Neutrophil (primary cell): ENCODE data around the gene ARHGEF7.

Experiments
- H3K27ac ChIP-seq: fragments of 200-600 bp; sonication (generic); 2 replicates; pipeline ENCODE4 v1.5.1; 2016; ENCODE audit warnings: mild to moderate bottlenecking, moderate library complexity
- H3K27me3 ChIP-seq: fragments of 200-600 bp; sonication (generic); 2 replicates; pipeline ENCODE4 v1.6.0; 2016; ENCODE audit warnings: mild to moderate bottlenecking
- H3K36me3 ChIP-seq: fragments of 200-600 bp; sonication (generic); 2 replicates; pipeline ENCODE4 v1.5.1; 2017
- H3K4me1 ChIP-seq, 2 experiments: fragments of 200-600 bp in 1 of 2; sonication (generic) in 1 of 2; 1 replicate in 1 of 2; 2 replicates in 1 of 2; pipeline versions ENCODE4 v1.5.1 to v1.6.1; 2013 to 2016; ENCODE audit warnings: low read depth in 1 of 2, low read length in 1 of 2, mild to moderate bottlenecking in 1 of 2, moderate library complexity in 1 of 2; ENCODE audit not compliant: control insufficient read depth in 1 of 2, insufficient read depth in 1 of 2
- H3K4me3 ChIP-seq, 2 experiments: fragments of 200-600 bp in 1 of 2; sonication (generic) in 1 of 2; 1 replicate in 1 of 2; 2 replicates in 1 of 2; pipeline ENCODE4 v1.5.1; 2013 to 2016; ENCODE audit warnings: low read depth in 1 of 2, low read length in 1 of 2, mild to moderate bottlenecking in 1 of 2, moderate library complexity in 1 of 2
- H3K9me3 ChIP-seq: fragments of 200-600 bp; sonication (generic); 2 replicates; pipeline ENCODE4 v1.5.1; 2016
- TF ChIP-seq, protein P1 (sequence below): fragments of 200-600 bp; sonication (generic); IDR thresholded peaks from 2 replicates; pipeline ENCODE4 v1.5.1; 2016; ENCODE audit warnings: antibody characterized with exemption

ARHGEF7 gene

DNA sequence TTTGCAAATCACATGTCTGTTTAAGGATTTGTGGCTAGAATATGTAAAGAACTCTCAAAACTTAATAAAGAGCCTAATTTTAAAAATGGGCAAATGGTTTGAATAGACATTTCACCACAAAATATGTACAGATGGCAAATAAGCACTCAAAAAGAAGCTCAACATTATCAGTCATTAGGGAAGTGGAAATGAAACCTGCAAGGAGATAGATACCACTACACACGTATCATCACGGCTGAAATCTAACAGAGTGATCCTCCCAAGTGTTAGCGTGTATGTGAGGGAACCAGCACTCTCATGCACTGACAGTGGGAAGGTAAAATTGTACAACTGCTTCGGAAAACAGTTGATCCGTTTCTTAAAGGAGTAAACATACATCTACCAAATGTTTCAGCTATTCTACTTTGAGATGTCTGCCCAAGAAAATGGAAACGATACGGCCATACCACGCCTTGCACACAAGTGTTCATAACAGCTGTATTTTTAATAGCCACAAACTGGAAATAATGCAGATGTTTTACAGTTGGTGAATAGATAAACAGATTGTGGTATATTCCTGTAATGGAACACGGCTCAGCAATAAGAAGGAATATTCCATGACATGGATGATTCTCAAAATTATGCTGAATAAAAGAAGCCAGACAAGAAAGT is 14.5 kb downstream of the ARHGEF7 start:
- Histone ChIP-seq H3K27me3 (peaks cover 73% of the 10 kb centered on the region), H3K36me3 (no peaks in the 10 kb centered on the region), H3K9me3 (no peaks in the 10 kb centered on the region), H3K4me1 (no peaks in the 10 kb centered on the region), H3K27ac (no peak overlapping the region), H3K4me3 (no peak overlapping the region)
- TF ChIP-seq, protein P1, sequence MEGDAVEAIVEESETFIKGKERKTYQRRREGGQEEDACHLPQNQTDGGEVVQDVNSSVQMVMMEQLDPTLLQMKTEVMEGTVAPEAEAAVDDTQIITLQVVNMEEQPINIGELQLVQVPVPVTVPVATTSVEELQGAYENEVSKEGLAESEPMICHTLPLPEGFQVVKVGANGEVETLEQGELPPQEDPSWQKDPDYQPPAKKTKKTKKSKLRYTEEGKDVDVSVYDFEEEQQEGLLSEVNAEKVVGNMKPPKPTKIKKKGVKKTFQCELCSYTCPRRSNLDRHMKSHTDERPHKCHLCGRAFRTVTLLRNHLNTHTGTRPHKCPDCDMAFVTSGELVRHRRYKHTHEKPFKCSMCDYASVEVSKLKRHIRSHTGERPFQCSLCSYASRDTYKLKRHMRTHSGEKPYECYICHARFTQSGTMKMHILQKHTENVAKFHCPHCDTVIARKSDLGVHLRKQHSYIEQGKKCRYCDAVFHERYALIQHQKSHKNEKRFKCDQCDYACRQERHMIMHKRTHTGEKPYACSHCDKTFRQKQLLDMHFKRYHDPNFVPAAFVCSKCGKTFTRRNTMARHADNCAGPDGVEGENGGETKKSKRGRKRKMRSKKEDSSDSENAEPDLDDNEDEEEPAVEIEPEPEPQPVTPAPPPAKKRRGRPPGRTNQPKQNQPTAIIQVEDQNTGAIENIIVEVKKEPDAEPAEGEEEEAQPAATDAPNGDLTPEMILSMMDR: no peak

DNA sequence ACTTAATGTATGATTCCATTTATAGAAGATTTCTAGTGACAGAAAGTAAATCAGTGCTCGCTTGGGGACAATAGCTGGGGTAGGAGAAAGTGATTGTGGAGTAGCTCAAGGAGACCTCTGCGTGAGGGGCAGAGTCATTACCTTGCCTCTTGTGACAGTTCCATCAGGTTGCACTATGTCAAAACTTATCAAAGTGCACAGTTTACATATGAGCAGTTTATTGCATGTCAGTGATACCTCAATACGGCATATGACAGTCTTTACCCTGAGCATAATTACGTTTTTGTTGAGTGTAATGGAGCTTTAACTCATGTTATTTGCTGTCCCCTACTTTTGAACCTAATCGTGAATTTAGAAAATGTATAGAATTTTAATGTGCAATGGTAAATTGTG is 15.0 kb downstream of the ARHGEF7 start:
- Histone ChIP-seq H3K4me3 (no peak overlapping the region), H3K27me3 (peaks cover 70% of the 10 kb centered on the region), H3K27ac (no peak overlapping the region), H3K9me3 (no peaks in the 10 kb centered on the region), H3K36me3 (no peaks in the 10 kb centered on the region), H3K4me1 (no peaks in the 10 kb centered on the region)
- TF ChIP-seq, protein P1: no peak

DNA sequence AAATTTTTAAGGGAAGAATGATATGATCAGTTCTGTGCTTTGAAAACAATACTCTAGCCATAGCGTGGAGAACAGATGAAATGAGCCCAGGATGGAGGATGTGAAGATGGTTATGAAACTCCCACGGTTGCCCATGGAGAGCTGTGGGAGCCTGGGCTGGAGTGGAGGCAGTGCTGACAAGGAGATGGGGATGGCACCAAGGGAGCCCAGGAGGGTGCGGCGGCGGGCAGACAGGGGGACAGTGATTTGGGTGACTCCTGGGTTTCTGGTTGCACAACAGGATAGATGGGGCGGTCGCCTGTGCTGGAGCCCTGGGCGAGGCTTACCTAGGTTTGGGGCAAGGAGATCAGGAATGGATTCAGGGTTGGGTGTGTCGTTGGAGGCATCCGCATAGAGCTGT is 15.9 kb downstream of the ARHGEF7 start:
- TF ChIP-seq, protein P1: no peak

DNA sequence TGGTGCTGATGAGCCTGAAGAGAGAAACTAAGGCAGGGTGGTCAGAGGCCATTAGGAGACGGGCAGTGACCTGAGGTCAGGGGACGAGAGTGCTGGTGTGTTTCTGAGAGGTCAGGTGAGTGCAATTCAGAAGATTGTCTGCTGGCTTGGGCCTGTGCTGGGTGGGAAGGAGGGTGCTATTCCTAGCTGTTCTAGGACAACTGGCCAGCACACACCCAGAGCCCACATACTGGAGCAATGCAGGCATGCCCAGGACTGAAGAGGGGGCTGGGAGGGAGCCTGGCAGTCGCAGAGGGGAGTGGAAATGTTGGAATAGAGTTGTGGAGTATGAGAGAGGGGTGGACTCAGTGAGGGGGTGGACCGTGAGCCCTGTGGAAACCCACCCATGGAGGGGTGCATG is 16.5 kb downstream of the ARHGEF7 start:
- H3K27ac ChIP-seq: no peak overlapping the region
- TF ChIP-seq, protein P1: no peak
- H3K4me1 ChIP-seq: no peaks in the 10 kb centered on the region
- no peak overlapping the region for H3K4me3 ChIP-seq
- H3K9me3 ChIP-seq: no peaks in the 10 kb centered on the region
- peaks cover 55% of the 10 kb centered on the region for H3K27me3 ChIP-seq
- no peaks in the 10 kb centered on the region for H3K36me3 ChIP-seq

More for the DNA sequence above, 15.9 kb downstream of the ARHGEF7 start:
- H3K9me3 ChIP-seq: no peaks in the 10 kb centered on the region
- H3K27me3 ChIP-seq: peaks cover 60% of the 10 kb centered on the region
- H3K36me3 ChIP-seq: no peaks in the 10 kb centered on the region
- no peak overlapping the region for H3K27ac ChIP-seq
- no peaks in the 10 kb centered on the region for H3K4me1 ChIP-seq
- H3K4me3 ChIP-seq: no peak overlapping the region

DNA sequence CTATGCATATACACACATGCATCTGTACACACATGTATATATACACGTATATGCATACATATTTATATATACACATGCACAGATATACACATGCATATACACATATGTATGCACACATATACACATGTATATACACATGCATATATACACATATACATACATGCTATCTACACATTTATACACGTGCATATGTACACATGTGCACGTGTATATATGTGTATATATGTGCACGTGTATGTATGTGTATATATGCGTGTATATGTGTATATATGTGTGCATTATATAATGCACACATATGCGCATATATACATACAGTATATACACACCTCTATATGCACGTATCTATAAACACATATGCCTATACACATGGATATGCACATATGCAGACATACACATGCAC is 17.8 kb downstream of the ARHGEF7 start:
- Histone ChIP-seq H3K4me1 (no peaks in the 10 kb centered on the region), H3K9me3 (no peaks in the 10 kb centered on the region), H3K27me3 (peaks cover 55% of the 10 kb centered on the region), H3K27ac (no peak overlapping the region), H3K36me3 (no peaks in the 10 kb centered on the region), H3K4me3 (no peak overlapping the region)
- TF ChIP-seq, protein P1: no peak
